Liver (tissue), 9 donors: ENCODE data around the gene ZNF677. TPM values are rescaled to one million over a fixed set of nuclear protein-coding genes. Genes with fewer than 3 reads are reported as not detected.
"Not testable (repeated sequence)": the region's sequence is repeated elsewhere in the genome, so short reads cannot be mapped to it uniquely, and the experiment has no call there.

Experiments
- DNase-seq: peaks from one replicate; pipeline ENCODE4 v3.0.0-alpha.2; 2017; ENCODE audit warnings: low spot score
- H3K27ac ChIP-seq, 2 donors: one replicate each; pipeline ENCODE4 v1.7.0; 2013; ENCODE audit warnings: inconsistent platforms in 2 of 2, low read length in 2 of 2, control low read depth in 1 of 2, low read depth in 1 of 2, mild to moderate bottlenecking in 1 of 2
- H3K27me3 ChIP-seq, 4 donors: one replicate each; pipeline versions ENCODE4 v1.6.1 to v1.7.0; 2013; ENCODE audit warnings: low read length in 3 of 4, inconsistent platforms in 1 of 4, mild to moderate bottlenecking in 1 of 4, moderate library complexity in 1 of 4; ENCODE audit not compliant: control insufficient read depth in 4 of 4, insufficient read depth in 4 of 4
- H3K36me3 ChIP-seq, 4 donors: one replicate each; pipeline versions ENCODE4 v1.6.1 to v1.7.0; 2013; ENCODE audit warnings: low read length in 3 of 4, mild to moderate bottlenecking in 3 of 4, low read depth in 1 of 4, moderate library complexity in 1 of 4; ENCODE audit not compliant: control insufficient read depth in 4 of 4, insufficient read depth in 3 of 4
- H3K4me1 ChIP-seq, 4 donors: one replicate each; pipeline versions ENCODE4 v1.6.1 to v1.7.0; 2013; ENCODE audit warnings: low read length in 3 of 4, mild to moderate bottlenecking in 3 of 4, moderate library complexity in 1 of 4; ENCODE audit not compliant: control insufficient read depth in 4 of 4, insufficient read depth in 4 of 4
- H3K4me3 ChIP-seq, 3 donors: one replicate each; pipeline versions ENCODE4 v1.6.1 to v1.7.0; 2013; ENCODE audit warnings: low read length in 3 of 3, control low read depth in 1 of 3, low read depth in 1 of 3, mild to moderate bottlenecking in 1 of 3
- H3K9ac ChIP-seq, 2 donors: one replicate each; pipeline ENCODE4 v1.7.0; 2013; ENCODE audit warnings: low read length in 2 of 2, mild to moderate bottlenecking in 2 of 2, moderate library complexity in 2 of 2, control low read depth in 1 of 2, low read depth in 1 of 2
- H3K9me3 ChIP-seq, 4 donors: one replicate each; pipeline versions ENCODE4 v1.6.1 to v1.7.0; 2013; ENCODE audit warnings: low read length in 3 of 4; ENCODE audit not compliant: control insufficient read depth in 4 of 4
- FOXA1 ChIP-seq: IDR thresholded peaks from 2 replicates; pipeline ENCODE4 v1.6.1; 2016; ENCODE audit warnings: antibody characterized with exemption
- FOXA2 ChIP-seq: IDR thresholded peaks from 2 replicates; pipeline ENCODE4 v1.6.1; 2016; ENCODE audit warnings: antibody characterized with exemption
- GABPA ChIP-seq, 2 donors: IDR thresholded peaks in 1 of 2; conservative IDR thresholded peaks in 1 of 2; 2 replicates each; pipeline ENCODE4 v1.6.1; 2016; ENCODE audit warnings: antibody characterized with exemption in 2 of 2, mild to moderate bottlenecking in 1 of 2, moderate library complexity in 1 of 2
- HNF4A ChIP-seq, 2 donors: conservative IDR thresholded peaks; 2 replicates each; pipeline ENCODE4 v1.6.1; 2016; ENCODE audit warnings: antibody characterized with exemption in 2 of 2, mild to moderate bottlenecking in 2 of 2
- HNF4G ChIP-seq: IDR thresholded peaks from 2 replicates; pipeline ENCODE4 v1.6.1; 2016; ENCODE audit warnings: antibody characterized with exemption
- JUND ChIP-seq, 2 donors: IDR thresholded peaks; 2 replicates each; pipeline ENCODE4 v1.6.1; 2016; ENCODE audit warnings: antibody characterized with exemption in 2 of 2
- NR2F2 ChIP-seq: IDR thresholded peaks from 2 replicates; pipeline ENCODE4 v1.6.1; 2016; ENCODE audit warnings: antibody characterized with exemption
- RAD21 ChIP-seq, 2 donors: IDR thresholded peaks; 2 replicates each; pipeline ENCODE4 v1.6.1; 2016; ENCODE audit warnings: antibody characterized with exemption in 2 of 2, mild to moderate bottlenecking in 2 of 2
- SP1 ChIP-seq: IDR thresholded peaks from 2 replicates; pipeline ENCODE4 v1.6.1; 2018; ENCODE audit warnings: antibody characterized with exemption, mild to moderate bottlenecking
- TAF1 ChIP-seq: conservative IDR thresholded peaks from 2 replicates; pipeline ENCODE4 v1.6.1; 2016; ENCODE audit warnings: antibody characterized with exemption, mild to moderate bottlenecking
- YY1 ChIP-seq: IDR thresholded peaks from 2 replicates; pipeline ENCODE4 v1.6.1; 2016; ENCODE audit warnings: antibody characterized with exemption, mild to moderate bottlenecking
- whole genome bisulfite sequencing: extraction: QIAGEN DNeasy Blood & Tissue Kit; methylation state at CpG from one replicate; pipeline ENCODE4 v1.1.7; 2013; 5-methylcytosine and 5-hydroxymethylcytosine counted together
- polyA plus RNA-seq, 2 donors: library from polyadenylated mRNA; stranded (reverse) in 1 of 2; unstranded in 1 of 2; fragments of 200-250 nt in 1 of 2; fragments of >200 nt in 1 of 2; fragmentation: Nextera tagmentation in 1 of 2; extraction: Ambion mirVana in 1 of 2; gene quantifications; one replicate each; pipeline versions ENCODE4 v1.2.1 to v1.2.3, GENCODE V29; 2013 to 2015
- total RNA-seq, 2 donors: library from RNA; depleted of rRNA; stranded (reverse); fragments of >200 nt; gene quantifications; one replicate each; pipeline ENCODE4 v1.2.3, GENCODE V29; 2014
- TF ChIP-seq, protein P1 (sequence below): IDR thresholded peaks from 2 replicates; pipeline ENCODE4 v1.6.1; 2016; ENCODE audit warnings: antibody characterized with exemption, mild to moderate bottlenecking
- TF ChIP-seq, protein P2 (sequence below): IDR thresholded peaks from 2 replicates; pipeline ENCODE4 v1.6.1; 2016; ENCODE audit warnings: antibody characterized with exemption
- TF ChIP-seq, protein P3 (sequence below): IDR thresholded peaks from 2 replicates; pipeline ENCODE4 v1.6.1; 2016; ENCODE audit warnings: antibody characterized with exemption
- TF ChIP-seq, protein P4 (sequence below): IDR thresholded peaks from 2 replicates; pipeline ENCODE4 v1.6.1; 2016; ENCODE audit warnings: antibody characterized with exemption
- donor health status: healthy.
- donor health status: healthy.
- donor health status: healthy.
- donor health status: healthy.
- donor health status: healthy.

Gene ZNF677
- total and polyA plus RNA-seq, 4 donors: 1.0 to 6.8 (median 1.5) TPM

DNA sequence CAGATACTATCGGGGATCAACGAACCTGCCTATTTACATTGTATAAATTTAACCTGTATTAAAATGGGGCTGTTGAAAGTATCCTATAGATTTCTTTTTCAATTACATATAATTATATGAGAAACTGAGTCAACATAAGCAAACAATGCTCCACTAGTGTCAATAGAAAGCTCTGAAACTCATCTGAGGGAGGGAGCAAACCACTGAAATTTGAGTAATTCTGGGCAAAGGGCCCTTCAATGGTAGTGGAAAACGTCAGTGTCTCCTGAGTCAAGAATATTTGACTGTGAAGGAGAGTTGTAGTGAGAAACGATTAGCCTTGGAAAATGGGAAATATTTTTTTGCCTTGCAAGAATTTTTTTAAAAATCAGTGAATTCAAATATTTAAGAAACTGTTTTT, 30.4 kb upstream of the ZNF677 start:
- Histone ChIP-seq H3K9ac (no peak overlapping the region), H3K9me3 (peaks cover 0 to 6% (median 4%) of the 10 kb centered on the region in 4 donors), H3K4me3 (no peak overlapping the region), H3K27ac (no peak overlapping the region), H3K27me3 (no peaks in the 10 kb centered on the region), H3K36me3 (no peaks in the 10 kb centered on the region), H3K4me1 (no peaks in the 10 kb centered on the region)
- WGBS: 68% methylated on average over 4 of the region's 4 CpGs
- DNase-seq: no peak
- TF ChIP-seq YY1: no peak
- no peak for TF ChIP-seq FOXA1
- no peak for TF ChIP-seq FOXA2
- TF ChIP-seq, protein P1, sequence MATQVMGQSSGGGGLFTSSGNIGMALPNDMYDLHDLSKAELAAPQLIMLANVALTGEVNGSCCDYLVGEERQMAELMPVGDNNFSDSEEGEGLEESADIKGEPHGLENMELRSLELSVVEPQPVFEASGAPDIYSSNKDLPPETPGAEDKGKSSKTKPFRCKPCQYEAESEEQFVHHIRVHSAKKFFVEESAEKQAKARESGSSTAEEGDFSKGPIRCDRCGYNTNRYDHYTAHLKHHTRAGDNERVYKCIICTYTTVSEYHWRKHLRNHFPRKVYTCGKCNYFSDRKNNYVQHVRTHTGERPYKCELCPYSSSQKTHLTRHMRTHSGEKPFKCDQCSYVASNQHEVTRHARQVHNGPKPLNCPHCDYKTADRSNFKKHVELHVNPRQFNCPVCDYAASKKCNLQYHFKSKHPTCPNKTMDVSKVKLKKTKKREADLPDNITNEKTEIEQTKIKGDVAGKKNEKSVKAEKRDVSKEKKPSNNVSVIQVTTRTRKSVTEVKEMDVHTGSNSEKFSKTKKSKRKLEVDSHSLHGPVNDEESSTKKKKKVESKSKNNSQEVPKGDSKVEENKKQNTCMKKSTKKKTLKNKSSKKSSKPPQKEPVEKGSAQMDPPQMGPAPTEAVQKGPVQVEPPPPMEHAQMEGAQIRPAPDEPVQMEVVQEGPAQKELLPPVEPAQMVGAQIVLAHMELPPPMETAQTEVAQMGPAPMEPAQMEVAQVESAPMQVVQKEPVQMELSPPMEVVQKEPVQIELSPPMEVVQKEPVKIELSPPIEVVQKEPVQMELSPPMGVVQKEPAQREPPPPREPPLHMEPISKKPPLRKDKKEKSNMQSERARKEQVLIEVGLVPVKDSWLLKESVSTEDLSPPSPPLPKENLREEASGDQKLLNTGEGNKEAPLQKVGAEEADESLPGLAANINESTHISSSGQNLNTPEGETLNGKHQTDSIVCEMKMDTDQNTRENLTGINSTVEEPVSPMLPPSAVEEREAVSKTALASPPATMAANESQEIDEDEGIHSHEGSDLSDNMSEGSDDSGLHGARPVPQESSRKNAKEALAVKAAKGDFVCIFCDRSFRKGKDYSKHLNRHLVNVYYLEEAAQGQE: no peak
- no peak for TF ChIP-seq HNF4G
- TF ChIP-seq, protein P2, sequence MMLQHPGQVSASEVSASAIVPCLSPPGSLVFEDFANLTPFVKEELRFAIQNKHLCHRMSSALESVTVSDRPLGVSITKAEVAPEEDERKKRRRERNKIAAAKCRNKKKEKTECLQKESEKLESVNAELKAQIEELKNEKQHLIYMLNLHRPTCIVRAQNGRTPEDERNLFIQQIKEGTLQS: no peak
- TF ChIP-seq GABPA (IDR thresholded peaks at IDR 0.05 in 1 of 2, conservative IDR thresholded peaks at IDR 0.05 in 1 of 2): no peak
- no peak for TF ChIP-seq JUND (IDR thresholded peaks at IDR 0.05)
- TF ChIP-seq TAF1: no peak
- no peak for TF ChIP-seq HNF4A (conservative IDR thresholded peaks at IDR 0.05)
- TF ChIP-seq, protein P3, sequence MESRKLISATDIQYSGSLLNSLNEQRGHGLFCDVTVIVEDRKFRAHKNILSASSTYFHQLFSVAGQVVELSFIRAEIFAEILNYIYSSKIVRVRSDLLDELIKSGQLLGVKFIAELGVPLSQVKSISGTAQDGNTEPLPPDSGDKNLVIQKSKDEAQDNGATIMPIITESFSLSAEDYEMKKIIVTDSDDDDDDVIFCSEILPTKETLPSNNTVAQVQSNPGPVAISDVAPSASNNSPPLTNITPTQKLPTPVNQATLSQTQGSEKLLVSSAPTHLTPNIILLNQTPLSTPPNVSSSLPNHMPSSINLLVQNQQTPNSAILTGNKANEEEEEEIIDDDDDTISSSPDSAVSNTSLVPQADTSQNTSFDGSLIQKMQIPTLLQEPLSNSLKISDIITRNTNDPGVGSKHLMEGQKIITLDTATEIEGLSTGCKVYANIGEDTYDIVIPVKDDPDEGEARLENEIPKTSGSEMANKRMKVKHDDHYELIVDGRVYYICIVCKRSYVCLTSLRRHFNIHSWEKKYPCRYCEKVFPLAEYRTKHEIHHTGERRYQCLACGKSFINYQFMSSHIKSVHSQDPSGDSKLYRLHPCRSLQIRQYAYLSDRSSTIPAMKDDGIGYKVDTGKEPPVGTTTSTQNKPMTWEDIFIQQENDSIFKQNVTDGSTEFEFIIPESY: no peak
- no peak for TF ChIP-seq NR2F2
- TF ChIP-seq, protein P4, sequence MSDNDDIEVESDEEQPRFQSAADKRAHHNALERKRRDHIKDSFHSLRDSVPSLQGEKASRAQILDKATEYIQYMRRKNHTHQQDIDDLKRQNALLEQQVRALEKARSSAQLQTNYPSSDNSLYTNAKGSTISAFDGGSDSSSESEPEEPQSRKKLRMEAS: no peak
- TF ChIP-seq SP1: no peak
- TF ChIP-seq RAD21 (IDR thresholded peaks at IDR 0.05): no peak

DNA sequence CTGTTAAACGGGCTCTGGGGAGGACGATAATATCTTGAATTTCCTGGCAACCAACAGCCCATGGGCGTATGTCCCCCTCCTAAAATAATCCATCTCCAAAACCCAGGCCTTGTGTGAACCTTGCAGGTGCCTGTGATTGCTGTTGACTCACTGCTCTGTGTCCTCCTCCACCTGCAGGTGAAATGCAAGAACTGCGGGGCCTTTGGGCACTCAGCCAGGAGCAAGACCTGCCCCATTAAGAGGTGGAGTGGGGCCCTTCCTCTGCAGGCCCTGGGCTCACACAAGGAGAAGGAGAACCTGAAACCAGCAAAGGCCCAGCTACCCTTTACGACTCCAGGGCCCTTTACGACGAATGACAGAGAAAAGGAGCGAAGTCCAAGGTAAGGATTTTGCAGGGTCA, 27.3 kb upstream of the ZNF677 start:
- not testable (repeated sequence) for H3K9ac ChIP-seq, H3K27me3 ChIP-seq, H3K36me3 ChIP-seq, H3K9me3 ChIP-seq, H3K27ac ChIP-seq, DNase-seq, H3K4me3 ChIP-seq, H3K4me1 ChIP-seq
- 55% methylated on average over 2 of the region's 8 CpGs for WGBS
